Stimulated activated CD4-positive, alpha-beta T cell treated with anti-CD3 and anti-CD28 coated beads, TNF-alpha, amount 100 ng/mL, for 4 hours (primary cell): ENCODE results near the gene TNP2.

Source experiments
- DNase-seq, 3 experiments: peaks; one replicate each; pipeline ENCODE4 v3.0.0-alpha.2; 2020; ENCODE audit warnings: low read depth in 3 of 3

The TNP2 gene

DNA sequence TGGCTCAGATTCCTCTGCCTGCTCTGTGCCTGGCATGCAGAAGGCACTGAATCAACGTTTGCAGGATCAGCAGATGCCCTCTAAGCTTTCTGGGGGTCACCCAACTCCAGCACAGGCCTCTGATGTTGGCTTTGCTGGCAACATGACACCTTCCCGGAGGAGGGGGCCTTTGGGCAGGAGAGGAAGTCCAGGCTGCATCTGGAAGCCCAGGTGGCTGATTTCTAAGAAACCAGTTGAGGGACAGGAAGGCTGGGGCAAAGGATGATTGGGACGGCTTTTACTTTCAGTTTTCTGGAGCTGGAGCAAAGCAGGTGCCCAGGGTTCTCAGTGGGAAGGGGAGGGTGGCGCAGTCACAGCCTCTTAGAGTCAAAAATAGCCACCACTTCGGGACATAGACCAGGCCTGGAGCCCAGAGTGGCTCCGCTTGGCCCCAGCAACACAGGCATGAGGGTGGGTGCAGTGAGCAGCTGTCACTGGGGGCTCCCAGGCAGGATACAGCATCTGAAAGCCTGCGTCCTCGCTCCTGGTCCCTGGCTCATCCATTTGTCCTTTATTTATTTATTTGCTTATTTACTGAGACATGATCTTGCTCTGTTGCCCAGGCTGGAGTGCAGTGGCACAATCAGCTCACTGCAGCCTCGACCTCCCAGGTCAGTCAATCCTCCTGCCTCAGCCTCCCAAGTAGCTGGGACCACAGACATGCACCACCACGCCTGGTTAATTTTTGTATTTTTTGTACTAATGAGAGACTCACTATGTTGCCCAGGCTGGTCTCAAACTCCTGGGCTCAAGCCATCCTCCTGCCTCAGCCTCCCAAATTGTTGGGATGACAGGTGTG lies 28.3 kb downstream of the TNP2 start:
- no peak for DNase-seq

DNA sequence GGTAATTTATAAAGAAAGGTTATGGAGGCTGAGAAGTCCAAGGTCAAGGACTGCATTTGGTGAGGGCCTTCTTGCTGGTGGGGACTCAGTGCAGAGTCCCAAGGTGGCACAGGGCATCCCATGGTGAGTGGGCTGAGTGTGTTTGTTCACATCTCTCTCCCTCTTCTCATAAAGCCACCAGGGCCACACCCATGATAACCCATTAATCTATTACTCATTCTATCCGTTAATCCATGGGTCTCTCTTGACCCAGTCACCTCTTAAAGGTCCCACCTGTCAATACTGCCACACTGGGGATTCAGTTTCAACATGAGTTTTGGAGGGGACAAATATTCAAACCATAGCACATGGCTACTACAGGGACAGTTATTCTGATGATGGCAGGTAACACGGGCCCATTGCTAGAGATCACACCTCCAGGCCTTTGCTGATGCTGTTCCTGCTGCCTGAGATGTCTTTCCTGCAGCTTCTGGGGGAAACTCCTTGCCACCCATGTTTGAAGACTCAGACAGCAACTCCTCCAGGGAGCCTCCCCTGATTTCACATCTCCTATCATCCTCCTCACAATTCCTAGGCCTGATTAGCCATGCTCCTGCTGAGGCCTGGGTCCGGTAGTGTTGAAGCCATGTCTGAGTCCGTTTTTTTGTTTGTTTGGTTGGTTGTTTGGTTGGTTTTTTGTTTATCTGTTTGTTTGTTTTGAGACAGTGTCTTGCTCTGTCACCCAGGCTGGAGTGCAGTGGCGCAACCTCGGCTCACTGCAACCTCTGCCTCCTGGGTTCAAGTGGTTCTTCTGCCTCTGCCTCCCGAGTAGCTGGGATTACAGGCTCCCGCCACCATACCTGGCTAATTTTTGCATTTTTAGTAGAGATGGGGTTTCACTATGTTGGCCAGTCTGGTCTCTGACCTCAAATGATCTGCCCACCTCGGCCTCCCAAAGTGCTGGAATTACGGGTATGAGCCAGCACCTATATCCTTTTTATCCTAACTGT lies 29.2 kb downstream of the TNP2 start:
- no peak for DNase-seq

DNA sequence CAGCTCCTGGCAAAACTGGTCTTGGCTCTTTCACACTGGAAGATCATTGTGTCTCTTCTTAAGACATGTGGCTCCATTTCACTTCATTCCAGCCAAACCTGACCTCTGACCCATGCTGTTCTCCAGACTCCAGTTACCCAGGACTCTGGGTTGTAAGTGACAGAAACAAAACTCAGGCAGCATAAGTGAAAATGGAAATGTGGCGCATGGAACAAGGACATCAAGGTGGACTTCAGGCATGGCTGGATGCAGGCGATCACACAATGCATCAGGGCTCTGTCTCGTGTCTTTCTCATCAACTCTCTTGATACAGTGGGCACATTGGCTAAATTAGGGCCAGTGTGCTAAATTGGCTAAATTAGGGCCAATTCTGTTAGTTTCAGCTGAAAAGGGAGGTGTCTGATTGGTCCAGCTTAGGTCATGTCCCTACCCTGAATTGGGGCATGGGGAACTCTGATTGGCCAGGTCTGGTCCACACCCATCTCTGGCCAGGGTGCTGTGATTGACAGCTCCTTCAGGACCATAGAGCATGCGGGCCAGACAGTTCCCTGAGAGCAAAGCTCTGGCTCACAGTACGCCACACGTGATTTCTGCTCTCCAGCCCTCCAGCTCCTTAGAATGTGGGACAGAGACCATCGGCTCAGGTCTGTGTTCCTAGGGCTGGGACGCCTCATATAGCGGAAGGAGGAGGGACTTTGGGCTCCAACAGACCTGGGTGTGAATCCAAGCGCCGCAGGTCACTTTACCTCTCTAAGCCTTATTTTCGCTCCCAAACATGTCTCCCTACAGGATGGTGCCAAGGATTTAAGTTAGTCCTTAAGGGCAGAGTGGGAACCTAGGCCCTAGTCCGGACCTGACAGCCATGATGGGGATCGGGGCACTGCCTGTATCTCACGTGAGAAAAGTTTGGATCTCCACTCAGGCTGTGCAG lies 30.6 kb downstream of the TNP2 start:
- DNase-seq: no peak

DNA sequence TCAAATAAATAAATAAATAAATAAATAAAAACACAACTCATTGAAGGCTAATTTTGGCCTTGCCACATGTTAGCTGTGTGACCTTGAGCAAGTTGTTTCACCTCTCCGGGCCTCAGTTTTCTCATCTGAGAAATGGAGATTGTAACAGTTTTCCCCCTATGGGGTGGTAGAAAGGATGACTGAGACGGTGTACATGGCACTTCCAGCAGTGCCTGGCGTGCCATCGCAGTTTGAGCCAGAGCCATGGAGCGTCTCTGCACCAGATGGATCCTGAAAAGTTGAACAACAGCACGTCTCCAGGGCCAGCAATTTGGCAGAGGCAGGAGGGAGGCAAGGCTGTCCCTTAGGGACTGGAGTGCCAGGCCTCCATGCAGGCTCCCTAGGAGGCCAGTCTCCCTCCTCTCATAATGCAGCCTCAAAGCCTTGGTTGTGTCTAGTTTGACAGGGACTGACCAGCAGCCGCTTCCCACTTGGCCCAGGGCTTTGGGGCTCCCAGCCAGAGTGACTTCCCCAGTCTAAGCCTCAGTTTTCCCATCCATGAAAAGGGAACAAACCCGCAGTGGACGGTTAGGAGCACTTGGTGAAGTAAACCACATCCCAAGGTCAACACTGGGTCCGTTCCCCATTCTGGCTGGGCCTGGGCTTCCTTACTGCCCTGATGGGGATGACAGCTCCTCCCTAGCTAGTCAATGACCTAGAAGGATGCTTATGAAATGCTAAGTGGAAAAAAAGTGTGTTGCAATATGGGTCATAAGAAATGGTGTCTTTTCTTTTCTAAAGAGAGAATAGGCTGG lies 32.5 kb downstream of the TNP2 start:
- DNase-seq: no peak

DNA sequence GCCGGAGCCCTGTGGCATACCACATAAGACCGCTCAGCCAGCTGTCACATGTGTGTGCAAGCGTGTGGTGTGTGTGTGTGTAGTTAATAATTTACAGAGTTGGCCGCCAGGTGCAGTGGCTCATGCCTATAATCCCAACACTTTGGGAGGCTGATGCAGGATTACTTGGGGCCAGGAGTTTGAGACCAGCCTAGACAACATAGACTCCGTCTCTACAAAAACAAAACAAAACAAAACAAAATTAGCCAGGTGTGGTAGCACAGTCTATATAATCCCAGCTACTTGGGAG lies 33.5 kb downstream of the TNP2 start:
- no peak for DNase-seq

DNA sequence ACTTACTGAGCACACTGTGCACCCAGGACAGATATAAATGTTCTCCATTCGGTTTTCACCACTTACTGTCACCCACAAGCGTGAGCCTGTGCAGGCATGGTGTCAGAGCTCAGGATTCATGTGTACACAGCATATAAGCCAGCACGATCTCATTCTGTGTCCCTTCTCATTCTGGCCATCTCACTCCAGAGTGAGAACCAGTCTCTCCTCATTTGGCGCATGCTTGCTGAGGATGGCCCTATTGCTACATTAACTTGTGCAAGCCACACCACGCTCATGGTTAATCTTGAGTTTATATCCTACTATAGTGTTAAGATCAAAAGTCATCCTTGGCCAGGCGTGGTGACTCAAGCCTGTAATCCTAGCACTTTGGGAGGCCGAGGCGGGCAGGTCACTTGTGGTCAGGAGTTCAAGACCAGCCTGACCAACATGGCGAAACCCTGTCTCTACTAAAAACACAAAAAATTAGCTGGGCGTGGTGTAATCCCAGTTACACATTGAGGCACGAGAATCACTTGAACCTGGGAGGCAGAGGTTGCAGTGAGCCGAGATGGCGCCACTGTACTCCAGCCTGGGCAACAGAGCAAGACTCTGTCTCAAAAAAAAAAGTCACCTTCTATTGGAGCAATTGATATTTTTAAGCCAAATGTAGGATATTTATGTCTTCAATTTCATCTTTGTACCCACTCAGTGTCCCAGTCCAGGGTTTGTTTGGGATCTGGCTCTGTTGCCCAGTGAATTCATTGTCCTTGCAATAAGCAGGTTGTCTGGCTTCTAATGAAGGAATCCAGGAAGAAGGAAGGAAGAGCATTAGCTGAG lies 34.0 kb downstream of the TNP2 start:
- no peak for DNase-seq

DNA sequence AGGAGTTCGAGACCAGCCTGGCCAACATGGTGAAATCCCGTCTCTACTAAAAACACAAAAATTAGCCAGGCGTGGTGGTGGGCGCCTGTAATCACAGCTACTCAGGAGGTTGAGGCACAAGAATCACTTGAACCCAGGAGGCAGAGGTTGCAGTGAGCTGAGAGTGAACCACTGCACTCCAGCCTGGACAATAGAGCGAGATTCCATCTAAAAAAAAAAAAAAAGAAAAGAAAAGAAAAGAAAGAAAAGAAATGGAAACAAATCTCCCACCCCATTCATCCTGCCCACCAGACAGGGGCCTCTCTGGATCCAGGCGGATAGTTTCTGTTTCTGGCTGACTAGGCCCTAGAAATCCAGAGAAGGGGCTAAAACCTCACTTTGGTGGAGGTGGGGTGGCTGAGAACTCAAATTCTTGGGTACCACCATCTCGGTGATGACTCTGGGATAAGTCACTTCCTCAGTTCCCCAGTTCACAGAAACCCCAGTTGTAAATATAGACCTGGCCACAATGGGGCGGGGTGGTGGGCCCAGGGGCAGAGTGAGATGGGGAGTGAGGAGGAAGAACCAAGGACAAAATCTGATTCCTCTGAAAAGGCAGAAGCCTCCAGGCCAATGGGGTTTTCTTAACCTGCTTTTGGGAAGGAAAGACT lies 35.3 kb downstream of the TNP2 start:
- peak in 2 of 3 experiments; percentile 61 to 64 for DNase-seq

DNA sequence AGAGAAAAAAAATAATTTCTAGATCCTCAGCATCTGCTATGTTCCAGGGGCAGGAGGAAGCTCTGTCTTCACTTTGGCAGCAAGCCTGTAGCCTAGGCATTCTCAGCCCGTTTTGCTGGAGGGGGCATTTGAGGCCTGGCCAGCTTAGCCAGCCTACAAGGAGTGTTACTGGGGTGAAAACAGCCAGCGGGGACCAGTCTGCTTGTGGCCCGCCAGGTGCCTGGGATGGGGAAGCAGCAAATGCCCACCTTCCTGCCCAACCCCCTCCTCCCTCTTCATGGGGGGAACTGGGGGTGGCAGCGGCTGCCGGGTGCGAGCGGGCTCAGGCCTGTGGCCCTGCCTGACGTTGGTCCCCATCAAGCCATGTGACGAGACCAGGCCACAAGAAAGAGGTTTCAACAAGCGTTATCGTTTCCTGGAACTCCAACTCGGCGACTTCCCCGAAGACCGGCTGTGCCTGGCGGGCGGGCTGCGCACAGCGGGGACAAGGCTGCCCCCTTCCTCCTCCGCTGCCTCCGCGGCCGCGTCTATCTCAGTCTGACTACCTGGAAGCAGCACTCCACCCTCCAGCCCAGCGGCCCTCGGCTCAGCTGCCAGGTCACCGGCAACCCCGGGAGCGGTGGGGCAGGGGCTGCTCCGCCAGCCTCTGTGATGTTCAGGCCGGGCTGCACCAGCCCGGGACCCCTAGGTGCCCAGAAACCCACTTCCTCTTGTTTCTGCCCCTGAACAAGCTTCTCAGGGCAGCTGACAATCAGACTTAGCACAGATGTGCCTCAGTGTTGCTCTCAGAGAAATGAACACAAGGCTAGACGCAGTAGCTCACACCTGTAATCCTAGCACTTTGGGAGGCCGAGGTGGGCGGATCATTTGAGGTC lies 36.0 kb downstream of the TNP2 start:
- DNase-seq: peak; percentile 71 to 85 (median 76)

DNA sequence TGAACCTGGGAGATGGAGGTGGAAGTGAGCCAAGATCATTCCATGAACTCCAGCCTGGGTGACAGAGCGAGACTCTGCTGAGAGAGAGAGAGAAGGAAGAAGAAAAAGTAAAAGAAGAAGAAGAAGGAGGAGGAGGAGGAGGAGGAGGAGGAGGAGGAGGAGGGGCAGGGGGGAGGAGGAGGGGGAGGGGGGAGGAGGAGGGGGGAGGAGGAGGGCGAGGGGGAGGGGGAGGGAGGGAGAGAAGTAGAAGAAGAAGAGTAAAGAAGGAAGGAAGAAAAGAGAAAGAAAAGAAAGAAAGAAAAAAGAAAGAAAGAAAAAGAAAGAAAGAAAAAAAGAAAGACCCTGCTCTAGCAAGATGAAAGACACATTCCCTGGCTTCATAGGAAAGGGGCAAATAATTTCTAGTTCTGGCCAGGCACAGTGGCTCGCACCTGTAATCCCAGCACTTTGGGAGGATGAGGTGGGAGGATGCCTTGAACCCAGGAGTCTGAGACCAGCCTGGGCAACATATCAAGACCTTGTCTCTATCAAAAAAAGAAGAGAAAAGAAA lies 36.7 kb downstream of the TNP2 start:
- DNase-seq: no peak

DNA sequence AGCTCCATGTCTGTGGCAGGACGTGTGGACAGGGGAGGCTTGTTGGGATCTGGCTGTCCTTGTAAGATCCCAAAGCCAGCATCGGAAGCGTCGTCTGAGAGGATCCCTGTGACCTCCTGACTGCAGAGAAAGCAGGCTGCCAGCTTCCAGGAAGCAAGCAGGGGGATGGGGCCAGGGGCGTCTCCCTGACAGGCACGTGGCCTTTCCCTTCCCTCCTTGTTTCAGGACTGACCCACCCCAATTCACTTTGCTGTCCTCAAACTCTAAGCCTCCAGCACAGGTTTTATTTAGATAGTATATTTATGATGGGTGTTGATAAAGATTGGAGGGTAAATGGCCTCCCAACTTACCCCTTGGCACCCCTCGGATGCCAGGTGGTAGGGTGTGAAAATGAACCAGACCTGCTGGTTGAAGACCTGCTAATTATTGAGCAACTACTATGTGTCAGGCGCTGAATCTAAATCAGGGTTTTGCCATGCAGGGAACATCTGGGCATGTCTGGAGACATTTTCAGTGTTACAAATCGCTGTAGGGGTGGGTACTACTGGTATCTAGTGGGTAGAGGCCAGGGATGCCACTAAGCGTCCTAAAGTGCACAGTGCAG lies 37.7 kb downstream of the TNP2 start:
- no peak for DNase-seq

DNA sequence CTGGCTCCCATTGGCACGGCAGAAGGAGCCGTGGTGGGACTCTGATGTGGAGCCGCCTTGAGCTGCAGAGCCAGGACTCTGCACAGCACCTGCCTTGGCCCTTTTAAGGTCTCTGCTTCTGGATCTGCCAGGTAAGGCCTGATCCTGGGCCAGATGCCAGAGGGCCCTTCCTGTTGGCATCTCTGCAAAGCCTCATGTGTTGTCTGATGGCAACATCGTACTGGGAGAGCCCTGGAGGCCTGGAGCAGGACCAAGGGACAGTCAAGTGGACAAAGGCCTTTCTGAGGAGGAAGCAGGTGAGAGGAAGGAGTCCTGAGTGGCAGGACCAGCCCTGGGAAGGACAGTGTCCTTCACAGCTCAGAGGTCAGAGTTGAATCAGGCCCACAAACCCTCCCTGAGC lies 39.2 kb downstream of the TNP2 start:
- DNase-seq: no peak

DNA sequence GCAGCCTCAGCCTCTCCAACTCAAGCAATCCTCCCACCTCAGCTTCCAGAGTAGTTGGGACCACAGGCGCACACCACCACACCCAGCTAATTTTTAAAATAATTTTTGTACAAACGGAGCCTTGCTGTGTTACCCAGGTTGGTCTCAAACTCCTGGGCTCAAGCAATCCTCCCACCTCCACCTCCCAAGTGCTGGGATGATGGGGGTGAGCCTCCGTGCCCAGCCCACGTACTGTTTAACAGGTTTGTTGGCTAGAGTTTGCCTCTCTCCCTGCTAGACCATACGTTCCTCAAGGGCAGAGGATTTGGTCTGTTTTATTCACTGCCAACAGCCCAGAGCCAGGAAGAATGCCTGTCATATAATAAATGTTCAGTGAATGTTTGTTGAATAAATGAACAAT lies 39.7 kb downstream of the TNP2 start:
- DNase-seq: no peak

DNA sequence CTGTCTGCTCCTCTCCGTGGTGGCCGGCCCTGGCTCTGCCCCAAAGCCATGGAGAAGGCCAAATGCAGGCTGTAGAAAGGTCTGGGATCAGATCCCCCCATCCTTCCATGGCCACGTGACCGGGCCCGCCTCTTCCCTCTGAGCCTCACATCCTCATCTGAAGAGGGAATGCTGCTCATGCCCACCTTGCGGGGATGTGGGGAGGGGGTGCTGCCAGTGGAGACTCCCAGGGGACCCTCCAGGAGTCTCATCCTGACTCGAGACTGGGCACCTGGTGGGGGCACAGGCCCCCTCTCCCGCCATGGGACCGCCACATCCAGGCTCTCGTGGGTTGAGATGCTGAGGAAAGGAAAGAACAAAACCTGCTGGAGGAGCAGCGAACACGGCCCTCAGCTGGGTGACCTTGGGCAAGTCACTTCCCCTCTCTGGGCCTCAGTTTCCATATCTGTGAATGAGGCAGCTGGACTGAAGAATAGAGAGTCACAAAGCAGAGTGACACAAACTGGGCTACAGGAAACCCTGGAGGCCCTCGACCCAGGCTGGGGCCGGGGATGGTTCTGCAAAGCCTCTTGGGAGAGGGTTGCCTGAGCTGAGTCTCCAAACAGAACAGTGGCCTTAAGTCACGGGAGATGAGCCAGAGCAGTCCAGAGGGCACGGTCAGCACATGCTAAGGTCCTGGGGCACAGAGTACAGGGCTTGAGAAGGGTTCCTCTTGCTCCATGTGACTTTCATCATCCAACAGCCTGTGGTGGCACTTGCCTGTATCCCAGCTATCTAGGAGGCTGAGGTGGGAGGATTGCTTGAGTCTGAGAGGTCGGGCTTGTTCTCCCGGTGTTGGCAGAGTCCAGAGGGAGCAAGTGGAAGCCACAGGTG lies 43.2 kb downstream of the TNP2 start:
- no peak for DNase-seq

DNA sequence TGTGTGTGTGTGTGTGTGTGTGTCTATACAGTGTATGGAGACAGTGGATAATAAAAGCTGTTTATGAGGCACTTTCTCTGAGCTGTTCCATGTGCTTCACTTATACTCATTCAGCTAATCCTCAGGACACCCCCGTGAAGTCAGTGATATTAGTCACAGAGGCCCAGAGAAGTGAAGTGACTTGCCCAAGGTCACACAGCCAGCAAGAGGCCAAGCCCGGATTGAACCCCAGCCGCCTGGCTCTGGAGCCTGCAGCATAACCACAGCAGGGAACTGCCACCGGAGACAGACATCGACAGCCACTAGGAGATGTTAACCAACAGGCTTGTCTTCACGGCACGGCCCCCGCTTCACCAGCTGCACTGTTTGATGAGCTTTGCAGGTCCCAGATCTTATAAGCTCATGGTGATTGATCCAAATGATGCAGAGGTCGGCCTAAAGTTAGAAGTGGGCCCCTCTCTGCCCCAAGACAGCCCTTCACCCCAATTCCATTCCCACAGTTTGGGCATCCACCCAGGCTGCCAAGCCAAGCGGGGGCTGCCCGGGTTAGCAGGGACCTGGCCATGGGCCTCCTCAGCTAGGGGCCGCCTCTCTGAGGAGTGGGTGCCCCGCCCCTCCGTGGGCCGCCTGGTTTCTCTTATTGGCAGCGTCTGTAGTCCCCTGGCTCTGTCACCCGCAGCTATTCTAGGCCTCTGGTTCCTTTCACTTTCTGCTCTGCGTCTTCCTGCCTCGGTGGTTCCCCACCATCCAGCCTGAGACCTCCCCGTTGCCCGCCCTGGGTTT lies 44.0 kb downstream of the TNP2 start:
- peak; percentile 62 to 80 (median 73) for DNase-seq

DNA sequence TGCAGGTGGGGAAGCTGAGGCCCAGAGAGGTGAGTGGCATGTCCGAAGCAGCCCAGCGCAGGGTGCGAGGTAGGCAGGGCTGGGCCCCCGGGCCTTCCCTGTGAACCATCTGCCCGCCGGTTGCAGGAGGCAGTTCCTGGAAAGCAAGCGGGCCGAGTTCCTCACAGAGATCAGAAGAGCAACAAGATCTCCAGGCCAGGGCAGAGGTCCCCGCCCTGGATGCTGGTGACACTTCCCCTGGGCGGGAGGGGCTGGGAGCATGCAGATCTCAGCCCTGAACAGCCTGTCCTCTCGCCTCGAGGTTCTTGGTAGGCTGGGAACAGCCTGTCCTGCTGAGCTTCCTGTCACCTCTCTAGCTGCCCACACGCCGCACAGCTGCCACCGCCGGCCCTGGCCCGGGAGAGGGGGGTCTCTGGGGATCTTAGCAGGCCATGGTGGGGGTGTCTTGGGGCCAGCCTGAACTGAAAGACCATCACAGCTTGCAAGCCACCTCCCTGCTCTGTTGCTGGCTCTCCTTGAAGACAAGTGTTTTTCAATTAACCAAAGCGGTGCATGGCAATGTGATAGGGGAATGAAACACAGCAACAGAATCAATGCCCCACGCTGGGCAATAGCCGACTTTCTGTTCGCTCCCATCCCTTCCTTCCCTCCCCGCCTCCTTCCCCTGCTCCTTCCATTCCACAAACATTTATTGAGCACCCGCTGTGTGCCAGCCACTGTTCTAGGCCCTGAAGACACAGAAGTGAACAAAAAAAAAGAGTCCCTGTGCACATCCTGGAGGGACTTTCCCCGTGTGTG lies 44.8 kb downstream of the TNP2 start:
- DNase-seq: peak in 2 of 3 experiments; percentile 10 to 29
